NCI-H748 (cell line): ENCODE measurements around the gene AK2.
"Not testable (repeated sequence)": the region's sequence is repeated elsewhere in the genome, so short reads cannot be mapped to it uniquely, and the experiment has no call there.

Experiments used
- DNase-seq: peaks from one replicate; lab custom pipeline; 2025; ENCODE audit not compliant: unreplicated experiment; lab: John Stamatoyannopoulos, UW

The AK2 gene

DNA sequence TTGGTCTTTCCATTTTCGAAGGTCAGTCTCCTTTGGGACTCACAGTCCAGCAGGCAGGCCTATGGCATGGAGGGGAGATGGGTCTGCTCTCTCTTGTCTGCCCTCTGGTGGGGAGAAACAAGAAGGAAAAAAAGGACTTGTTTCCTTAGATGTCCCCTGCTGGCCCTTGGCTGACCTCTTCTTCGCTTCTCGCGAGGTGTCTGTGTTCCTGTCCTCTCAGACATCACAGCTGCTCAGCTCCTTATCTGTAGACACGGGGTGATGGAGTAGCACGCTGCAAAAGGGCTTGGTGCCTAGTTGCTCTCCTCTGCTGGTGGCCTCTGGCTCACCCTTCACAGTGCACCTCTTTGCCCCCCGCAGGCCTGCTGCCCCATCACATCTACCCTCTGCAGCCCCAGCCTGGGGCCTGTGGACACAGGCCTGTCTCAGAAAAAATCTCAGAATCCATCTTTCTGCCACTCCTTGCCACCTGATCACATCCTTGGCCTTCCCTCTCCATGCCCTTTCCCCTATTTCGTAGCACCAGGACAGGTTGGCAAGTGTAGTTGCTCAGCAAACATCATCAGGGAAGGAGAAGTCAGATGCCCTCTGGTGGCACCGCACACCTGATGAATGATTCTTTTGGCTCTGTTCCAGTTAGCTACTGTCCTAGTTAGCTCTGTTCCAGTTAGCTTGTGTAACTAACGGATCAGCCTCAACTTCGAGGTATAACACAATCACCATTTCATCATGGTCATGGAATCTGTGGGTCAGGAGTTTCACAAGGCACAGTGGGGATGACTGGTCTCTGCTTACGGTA, 18.7 kb upstream of the AK2 start:
- peak; percentile 58 for DNase-seq

DNA sequence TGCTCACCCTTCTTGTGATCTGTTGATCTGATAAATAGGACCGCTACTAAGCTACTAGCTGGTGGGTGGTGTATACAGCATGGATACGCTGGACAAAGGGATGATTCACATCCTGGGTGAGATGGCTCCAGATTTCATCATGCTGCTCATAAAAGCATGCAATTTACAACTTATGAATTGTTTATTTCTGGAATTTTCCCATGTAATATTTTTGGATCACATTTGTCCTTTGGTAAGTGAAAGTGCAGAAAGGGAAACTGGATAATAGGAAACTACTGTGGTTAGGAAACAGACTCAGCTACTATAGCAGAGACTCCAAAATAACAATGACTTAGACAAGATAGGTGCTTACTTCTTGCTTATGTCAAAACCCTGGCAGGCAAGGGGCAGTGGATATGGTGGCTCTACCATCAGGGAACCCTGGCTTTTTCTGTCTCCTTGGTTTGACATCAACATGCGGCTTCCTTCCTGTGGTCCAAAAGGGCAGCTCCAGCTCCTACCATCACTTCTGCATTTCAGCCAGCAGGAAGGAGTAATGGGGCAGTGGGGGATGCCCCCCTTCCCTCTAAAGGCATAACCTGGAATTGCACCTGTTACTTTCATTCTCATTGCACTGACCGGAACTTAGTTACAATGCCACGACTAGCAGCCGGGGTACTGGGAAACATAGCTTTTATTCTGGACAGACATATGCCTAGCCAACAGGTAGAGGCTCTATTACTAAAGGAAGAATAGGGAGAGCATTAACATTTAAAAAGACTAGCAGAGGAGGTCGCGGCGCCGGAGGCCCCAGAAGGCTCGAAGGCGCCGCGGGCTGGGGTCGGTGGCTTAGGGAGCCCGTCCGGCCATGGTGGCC, 13.8 kb upstream of the AK2 start:
- DNase-seq: no peak

DNA sequence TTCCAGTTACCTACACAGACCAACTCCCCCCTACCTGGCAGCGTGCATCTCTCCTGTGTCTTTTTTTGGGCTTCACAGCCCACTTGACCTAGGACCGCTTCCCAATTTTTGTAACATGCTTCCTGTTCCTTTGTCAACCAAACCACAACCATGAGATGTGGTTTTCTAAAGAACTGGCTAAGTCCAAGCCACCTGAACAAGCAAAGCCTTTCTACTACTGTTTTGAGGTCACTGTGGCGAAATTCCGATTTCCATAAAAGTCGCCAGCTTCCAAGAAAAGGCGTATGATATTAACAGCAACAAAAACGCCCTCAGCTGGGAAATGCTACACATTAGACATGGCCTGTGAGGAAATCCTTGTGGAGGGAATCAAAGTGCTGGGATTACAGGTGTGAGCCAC, 12.7 kb upstream of the AK2 start:
- DNase-seq: no peak

DNA sequence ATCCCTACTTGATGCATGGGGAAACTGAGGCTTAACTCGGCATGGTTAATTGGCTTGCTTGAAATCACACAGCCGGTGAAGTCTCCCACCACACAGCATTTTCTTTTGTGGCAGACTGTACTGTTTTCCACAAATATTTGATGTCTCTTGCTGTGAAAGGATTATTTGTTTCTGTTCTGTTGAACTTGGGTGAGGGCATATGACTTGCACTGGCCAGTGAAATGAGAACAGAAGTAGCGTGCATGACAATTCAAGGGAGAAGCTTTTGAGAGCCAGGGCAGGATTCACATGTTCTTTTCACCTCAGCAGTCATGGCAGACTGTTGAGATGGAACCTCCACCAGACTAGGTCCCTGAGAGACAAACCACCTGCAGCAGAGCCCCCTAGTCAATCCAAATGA, 11.7 kb upstream of the AK2 start:
- no peak for DNase-seq

DNA sequence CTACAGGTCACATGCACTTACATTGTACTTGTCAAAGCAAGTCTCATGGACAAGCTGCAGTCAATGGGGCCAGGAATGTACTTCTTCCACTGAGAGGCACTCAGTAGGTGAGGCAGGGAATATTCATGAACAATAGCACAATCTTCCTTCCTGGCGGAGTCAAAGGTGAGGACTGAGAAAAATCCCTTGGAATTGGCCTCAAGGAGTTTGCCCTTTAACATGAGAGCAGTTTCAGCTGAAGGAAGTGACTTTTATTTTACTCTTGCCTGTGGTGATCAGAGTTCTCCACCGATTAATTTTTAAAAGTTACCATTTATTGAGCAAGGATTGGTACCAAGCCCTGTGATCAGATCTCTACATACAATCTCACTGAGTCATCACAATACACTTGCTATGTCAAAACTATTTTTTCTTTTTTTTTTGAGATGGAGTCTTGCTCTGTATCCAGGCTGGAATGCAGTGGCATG, 11.2 kb upstream of the AK2 start:
- DNase-seq: no peak

DNA sequence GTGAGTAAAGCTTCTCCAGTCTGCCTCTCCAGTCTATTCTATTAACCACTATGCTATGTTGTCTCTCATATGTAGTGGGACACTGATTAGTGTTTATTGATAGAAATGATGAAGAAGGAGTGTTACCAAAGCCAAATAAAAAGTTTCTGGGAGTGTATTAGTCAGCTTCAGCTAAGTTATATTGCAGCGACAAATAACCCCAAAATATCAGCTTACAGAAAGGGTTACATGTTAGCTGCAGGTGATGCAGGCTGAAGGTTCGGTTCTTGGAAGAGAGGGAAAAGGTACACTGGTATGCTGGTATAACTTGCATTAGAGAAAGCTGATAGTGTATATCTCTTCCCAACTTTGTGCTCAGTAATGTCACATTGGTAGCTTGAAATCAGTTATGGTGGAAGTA, 10.6 kb upstream of the AK2 start:
- DNase-seq: no peak

DNA sequence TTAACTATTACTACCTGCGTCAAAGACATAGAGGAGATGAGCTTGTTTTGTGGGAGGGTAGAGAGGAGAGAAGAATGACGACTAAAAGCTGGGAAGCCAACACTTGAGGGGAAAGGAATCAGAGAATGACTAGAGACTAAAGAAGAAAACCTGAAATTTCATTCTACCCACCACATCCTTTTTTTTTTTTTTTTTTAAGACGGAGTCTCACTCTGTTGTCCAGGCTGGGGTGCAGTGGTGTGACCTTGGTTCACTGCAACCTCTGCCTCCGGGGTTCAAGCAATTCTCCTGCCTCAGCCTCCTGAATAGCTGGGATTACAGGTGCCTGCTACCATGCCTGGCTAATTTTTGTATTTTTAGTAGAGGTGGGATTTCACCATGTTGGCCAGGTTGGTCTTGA, 9.6 kb upstream of the AK2 start:
- not testable (repeated sequence) for DNase-seq

DNA sequence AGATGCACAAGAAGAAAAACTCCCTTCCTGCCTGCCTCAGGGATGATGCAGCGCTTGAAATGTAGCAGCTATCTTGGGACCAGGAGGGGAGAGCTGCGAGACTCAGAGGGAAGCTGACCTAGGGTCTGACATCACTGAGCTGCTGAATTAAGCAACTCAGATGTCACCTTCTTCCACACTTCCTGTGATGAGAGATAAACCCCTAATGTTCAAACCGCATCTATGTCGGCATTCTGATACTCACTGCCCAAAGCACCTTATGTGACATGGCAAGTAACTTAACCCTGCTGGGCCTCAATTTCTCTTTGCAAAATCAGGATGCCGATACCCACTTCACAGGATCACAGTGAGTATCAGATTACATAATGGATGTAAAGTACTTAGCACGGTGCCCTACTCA, 9.1 kb upstream of the AK2 start:
- peak; percentile 11 for DNase-seq

DNA sequence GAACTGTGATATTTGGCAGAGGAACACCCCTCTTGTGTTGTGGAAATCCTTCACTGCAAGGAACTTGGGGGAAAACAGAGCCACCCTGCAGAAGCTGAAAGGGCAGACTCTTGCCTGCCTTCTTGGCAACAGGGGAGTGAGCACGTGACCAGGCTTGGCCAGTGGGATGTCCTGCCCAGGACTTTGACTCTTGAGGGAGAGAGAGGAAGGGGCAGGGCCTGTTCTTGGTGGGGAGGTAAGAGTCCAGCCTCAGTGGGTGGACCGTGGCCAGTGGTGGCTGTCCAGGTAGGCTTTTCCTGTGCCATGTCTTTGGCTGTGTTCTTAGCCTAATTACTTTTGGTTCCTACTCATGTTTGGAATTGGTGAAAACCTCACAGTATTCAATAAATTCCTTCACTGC, 8.6 kb upstream of the AK2 start:
- no peak for DNase-seq

DNA sequence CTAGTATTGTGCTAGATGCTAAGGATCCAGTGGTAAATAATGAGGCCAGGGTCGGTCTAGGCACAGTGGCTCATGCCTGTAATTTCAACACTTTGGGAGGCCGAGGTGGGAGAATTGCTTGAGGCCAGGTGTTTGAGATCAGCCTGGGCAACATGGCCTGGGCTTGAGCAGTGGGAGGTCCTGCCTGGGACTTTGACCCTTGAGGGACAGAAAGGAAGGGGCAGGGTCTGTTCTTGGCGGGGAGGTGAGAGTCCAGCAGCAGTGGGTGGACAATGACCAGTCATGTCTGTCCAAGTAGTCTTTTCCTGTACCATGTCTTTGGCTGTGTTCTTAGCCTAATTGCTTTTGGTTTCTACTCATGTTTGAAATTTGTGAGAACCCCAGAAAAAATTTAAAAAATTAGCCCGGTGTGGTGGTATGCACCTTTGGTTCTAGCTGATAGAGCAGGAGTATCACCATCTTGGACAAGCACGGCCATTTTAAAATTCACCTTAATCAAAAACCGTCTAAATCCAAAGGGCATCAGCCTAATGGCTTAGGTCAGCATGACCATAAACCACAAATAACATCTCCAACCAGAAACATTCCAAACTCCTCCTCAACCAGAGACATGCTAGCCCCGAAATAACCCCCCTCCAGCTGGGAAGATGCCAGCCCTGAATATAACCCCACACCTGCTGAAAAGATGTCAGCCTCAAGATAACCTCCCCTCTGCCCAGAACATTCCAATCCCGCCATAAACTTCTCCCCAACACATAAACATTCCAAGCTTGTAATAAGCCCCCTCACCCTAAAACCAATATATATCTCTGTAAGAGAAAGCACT, 6.8 kb upstream of the AK2 start:
- no peak for DNase-seq

DNA sequence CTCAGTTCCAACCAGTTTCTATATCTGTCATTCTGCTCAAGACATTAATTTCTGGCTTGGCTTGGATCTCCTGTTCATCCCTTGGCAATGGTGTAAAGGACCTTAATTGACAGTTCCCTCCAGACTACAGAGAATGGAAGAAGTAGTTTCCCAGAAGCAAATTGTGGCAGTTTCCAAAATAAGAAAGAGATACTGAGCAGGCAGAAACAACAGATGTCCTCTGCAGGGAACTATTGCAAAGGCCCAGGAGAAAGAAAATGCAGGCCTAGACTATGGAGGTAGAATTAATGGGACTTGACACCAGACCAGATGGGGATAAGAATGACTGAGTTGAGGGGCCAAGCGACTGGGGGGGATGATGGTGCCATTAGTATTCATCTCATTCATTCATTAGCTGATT, 6.1 kb upstream of the AK2 start:
- DNase-seq: no peak

DNA sequence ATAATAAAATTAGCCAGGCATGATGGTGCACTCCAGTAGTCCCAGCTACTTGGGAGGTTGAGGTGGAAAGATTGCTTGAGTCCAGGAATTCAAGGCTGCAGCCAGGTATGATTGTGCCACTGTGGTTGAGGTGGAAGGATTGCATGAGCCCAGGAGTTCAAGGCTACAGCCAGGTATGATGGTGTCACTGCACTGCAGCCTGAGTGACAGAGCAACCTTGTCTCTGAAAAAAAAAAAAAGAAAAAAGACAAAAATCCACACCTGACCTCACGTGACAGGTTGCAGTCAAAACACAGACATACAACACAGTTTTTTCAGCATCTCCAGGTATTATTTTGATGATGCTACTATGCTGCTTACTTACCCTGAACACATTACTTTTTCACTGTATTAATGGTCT, 4.3 kb upstream of the AK2 start:
- DNase-seq: no peak

DNA sequence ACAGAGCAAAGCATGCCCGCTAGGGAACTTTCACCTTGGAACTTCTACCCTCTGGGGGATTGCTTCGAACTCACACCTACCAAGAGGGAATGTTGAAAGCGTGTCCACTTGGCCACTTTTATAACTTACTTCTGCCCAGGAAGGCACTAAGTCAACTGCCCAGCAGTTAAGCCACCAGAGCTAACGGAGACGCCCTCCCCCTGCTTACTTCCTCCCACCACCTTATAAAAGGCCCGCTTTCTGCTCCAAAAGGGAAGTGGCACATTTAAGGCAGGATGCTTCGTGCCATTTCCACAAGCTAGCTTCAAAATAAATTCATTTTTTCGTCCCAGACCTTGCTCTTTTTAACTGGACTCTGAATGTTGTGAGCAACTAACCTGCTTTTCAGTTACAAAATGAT, 3.2 kb upstream of the AK2 start:
- DNase-seq: no peak

DNA sequence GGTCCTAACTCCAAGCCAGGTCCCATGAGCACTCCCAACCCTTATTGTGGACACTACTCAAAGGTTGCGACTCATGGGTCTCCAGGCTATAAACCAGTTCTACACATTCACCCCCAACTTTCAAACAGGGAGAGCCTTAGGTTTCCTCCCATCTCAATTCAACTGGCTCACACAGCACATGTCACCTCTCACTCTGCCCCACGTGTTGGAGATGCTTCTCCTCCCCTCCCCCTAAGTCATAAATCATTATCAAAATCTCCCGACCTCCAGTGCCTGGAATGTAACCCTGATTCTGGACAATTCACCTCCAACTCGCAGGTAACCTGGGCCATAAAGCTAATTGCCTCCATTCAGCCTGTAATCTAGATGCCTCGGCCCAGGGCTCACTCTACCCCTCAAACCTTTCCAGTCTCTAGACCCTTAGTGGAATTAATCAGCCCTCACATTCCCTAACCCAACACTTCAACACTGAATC, 595 bp downstream of the AK2 start:
- DNase-seq: no peak

DNA sequence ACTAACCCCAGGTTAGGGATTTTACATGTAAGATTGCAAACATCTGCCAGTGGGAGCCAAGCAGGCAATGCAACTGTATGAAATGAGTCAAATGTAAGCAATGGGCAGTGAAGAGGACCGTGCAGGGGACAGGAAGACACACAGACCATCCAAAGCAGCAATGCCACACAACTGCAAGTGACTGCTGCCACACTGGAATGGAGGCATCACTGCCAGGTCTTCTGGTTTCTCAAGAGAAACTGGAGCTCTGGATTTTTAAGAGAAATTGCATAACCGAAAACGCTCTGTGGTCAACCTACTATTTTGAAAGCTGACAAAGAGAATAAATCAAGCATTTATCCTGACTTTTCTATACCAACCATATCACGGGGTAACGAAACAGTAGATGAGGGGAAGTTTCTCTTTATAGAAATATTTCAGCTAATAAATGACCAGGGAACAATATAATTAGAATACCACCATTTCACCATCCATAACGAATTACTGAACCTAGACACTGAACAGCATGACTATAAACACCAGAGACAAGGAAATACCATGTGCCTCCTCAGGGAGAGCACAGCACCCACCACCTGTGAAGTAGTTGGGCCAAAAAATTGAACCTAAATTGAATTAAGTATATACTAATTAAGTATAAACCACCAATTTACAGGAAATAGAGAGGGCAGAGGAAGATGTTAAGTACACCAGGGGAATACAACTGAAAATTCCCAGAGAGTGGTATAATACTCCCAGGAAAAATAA, 4.4 kb downstream of the AK2 start:
- DNase-seq: no peak

DNA sequence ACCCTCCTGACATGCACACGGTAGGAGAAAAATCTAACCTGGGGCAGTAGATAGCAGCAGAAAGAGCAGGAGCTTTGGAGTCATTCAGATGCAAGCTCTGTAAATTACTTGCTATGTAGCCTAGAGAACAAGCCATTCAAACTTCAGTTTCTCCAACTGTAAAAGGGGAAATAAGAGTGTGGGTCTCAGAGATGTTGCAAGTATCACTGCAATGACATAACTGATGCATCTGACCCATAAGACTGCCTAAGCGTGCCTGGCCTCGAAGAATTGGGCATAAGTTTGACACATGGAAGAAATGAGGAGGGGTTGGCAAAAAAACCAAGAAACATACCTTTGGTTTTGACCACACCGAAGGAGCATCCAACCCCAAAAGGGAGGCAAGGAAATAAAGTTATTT, 5.2 kb downstream of the AK2 start:
- DNase-seq: no peak

DNA sequence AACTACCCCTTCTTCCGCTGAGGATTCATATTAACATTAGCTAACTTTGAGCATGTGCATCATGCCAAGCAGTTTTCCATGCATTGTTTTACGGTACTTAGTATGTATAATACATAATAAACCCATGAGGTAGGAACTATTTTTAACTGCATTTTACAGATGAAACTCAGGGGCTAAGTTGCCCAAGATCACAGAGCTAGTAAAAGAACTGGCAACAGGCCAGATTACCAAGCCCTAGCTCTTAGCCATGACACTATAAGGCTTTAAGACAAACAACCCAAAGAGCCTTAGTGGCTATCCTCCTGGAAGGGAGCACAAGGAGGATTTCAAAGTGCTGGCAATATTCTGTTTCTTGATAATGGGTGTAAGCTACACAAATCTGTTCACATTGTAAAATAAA, 6.1 kb downstream of the AK2 start:
- no peak for DNase-seq

DNA sequence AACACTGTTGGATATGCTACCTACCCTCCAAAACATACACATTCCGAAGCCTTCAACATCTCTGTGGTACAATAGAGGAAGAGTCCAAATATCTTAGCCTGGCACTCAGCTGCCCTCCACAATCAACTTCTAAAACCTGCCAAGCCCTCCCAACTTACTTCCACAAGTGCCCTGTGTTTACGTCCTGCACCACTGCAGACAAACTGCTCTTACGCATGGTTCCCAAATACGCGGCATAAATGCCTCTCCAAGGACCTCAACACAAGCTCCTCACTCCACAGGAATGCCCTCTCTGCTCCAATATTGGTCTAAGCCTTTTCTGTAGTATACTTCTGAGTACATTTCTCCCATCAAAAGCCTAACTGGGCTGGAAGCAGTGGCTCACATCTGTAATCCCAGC, 6.8 kb downstream of the AK2 start:
- DNase-seq: no peak

DNA sequence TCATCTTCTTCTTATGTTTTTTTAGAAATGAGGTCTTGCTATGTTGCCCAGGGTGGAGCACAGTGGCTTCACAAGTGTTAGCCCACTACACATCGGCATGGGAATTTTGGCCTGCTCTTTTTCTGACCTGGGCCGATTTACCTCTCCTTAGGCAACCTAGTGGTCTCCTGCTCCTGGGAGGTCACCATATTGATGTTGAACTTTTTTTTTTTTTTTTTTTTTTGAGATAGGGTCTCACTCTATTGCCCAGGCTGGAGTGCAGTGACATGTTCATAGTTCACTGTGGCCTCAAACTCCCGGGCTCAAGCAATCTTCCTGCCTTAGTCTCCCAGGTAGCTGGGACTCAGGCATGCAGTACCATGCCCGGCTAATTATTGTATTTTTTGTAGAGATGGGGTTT, 7.5 kb downstream of the AK2 start:
- DNase-seq: no peak

DNA sequence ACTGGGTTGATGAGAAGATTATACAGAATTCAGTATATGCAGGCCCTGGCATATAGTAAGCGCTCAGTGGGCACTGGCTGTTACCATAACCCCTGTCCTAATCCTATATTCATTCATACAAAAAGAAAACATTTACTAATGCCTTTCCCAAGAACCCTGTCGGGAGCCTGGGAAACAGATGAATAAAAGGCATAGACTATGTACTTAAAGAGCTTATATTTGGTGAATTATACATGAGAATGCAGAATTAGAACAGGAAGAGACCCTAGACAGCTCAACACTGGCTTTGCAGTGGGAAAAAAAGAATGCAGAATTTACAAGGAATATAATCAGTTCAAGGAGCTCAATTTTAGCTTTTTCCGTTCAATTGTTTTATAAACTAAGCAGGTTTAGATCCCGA, 10.9 kb downstream of the AK2 start:
- DNase-seq: no peak

DNA sequence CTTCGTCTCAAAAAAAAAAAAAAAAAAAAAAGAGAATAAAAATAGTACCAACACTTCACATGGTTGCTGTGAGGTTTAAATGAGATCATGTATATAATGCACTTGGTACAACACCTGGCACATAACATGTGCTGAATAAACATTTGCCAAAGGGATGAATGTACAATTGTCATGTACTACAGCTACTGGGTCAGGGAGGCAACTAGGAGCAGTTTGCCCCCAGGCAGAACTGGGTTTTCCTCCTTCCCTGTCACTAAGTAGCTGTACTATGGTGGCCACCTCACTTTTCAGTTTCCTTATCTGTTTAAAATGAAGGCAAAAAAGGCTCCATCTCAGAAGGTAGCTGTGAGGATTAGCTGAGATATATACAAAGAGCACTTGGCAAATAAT, 11.5 kb downstream of the AK2 start:
- no peak for DNase-seq
